HEK293T (cell line): ENCODE measurements around the gene KCNG2.

Source experiments
- CTCF ChIA-PET: fragments of 350-600 bp; formaldehyde crosslinking; extraction: SDS; loops from one replicate; lab custom pipeline; 2021; ENCODE audit warnings: antibody characterized with exemption, inconsistent platforms; lab: Yijun Ruan, JAX
- POLR2A ChIA-PET: fragments of 350-600 bp; formaldehyde crosslinking; extraction: SDS; loops from one replicate; lab custom pipeline; 2020; ENCODE audit warnings: antibody characterized with exemption, inconsistent platforms; lab: Yijun Ruan, JAX
- DNase-seq: peaks from one replicate; pipeline ENCODE4 v3.0.0; 2012; ENCODE audit warnings: mixed read lengths; ENCODE audit errors: extremely low spot score
- ARNT ChIP-seq: fragments of 450-650 bp; IDR thresholded peaks from 2 replicates; pipeline ENCODE4 v1.6.1; 2017; ENCODE audit warnings: mild to moderate bottlenecking
- BHLHE40 ChIP-seq: fragments of 450-650 bp; IDR thresholded peaks from 2 replicates; pipeline ENCODE4 v1.6.1; 2016; ENCODE audit warnings: mild to moderate bottlenecking, moderate library complexity, borderline replicate concordance
- CTBP1 ChIP-seq: fragments of 450-650 bp; IDR thresholded peaks from 2 replicates; pipeline ENCODE4 v1.6.1; 2016; ENCODE audit warnings: borderline replicate concordance
- ELF4 ChIP-seq: fragments of 450-650 bp; IDR thresholded peaks from 2 replicates; pipeline ENCODE4 v1.6.1; 2017; ENCODE audit warnings: antibody characterized with exemption
- FOXA1 ChIP-seq: fragments of 450-650 bp; IDR thresholded peaks from 2 replicates; pipeline ENCODE4 v1.6.1; 2016; ENCODE audit warnings: mild to moderate bottlenecking
- FOXK2 ChIP-seq: fragments of 450-650 bp; IDR thresholded peaks from 2 replicates; pipeline ENCODE4 v1.6.1; 2016; ENCODE audit warnings: mild to moderate bottlenecking
- FOXM1 ChIP-seq: fragments of 450-650 bp; IDR thresholded peaks from 2 replicates; pipeline ENCODE4 v1.6.1; 2017; ENCODE audit warnings: mild to moderate bottlenecking, borderline replicate concordance
- HDGF ChIP-seq: fragments of 450-650 bp; IDR thresholded peaks from 2 replicates; pipeline ENCODE4 v1.6.1; 2017; ENCODE audit warnings: antibody characterized with exemption, borderline replicate concordance
- L3MBTL2 ChIP-seq: fragments of 450-650 bp; conservative IDR thresholded peaks from 2 replicates; pipeline ENCODE4 v1.6.1; 2016; ENCODE audit warnings: mild to moderate bottlenecking
- LEF1 ChIP-seq: fragments of 450-650 bp; IDR thresholded peaks from 2 replicates; pipeline ENCODE4 v1.6.1; 2017; ENCODE audit warnings: mild to moderate bottlenecking, borderline replicate concordance
- NFRKB ChIP-seq: fragments of 450-650 bp; IDR thresholded peaks from 2 replicates; pipeline ENCODE4 v1.6.1; 2016; ENCODE audit warnings: mild to moderate bottlenecking, moderate library complexity
- PKNOX1 ChIP-seq: fragments of 450-650 bp; IDR thresholded peaks from 2 replicates; pipeline ENCODE4 v1.6.1; 2016
- SP1 ChIP-seq: fragments of 450-650 bp; IDR thresholded peaks from 2 replicates; pipeline ENCODE4 v1.6.1; 2017
- SUZ12 ChIP-seq: fragments of 450-650 bp; IDR thresholded peaks from 2 replicates; pipeline ENCODE4 v1.6.1; 2016; ENCODE audit warnings: mild to moderate bottlenecking
- TARDBP ChIP-seq: fragments of 450-650 bp; IDR thresholded peaks from 2 replicates; pipeline ENCODE4 v1.6.1; 2016
- ZNF384 ChIP-seq: fragments of 450-650 bp; IDR thresholded peaks from 2 replicates; pipeline ENCODE4 v1.6.1; 2016

KCNG2 gene

GRCh38 chr18:79934311-79935097, 136.8 kb downstream of the KCNG2 start:
- CTCF ChIA-PET: no interaction called here
- TF ChIP-seq FOXA1: no peak
- no peak for TF ChIP-seq CTBP1
- TF ChIP-seq ARNT: no peak
- no peak for TF ChIP-seq HDGF
- no peak for TF ChIP-seq PKNOX1
- TF ChIP-seq SUZ12: no peak
- TF ChIP-seq ELF4: no peak
- no peak for TF ChIP-seq ZNF384
- no peak for TF ChIP-seq BHLHE40
- no peak for TF ChIP-seq FOXM1
- no peak for TF ChIP-seq NFRKB
- no peak for TF ChIP-seq LEF1
- TF ChIP-seq FOXK2: no peak
- no peak for TF ChIP-seq SP1
- no peak for TF ChIP-seq TARDBP
- no peak for TF ChIP-seq L3MBTL2
- no peak for DNase-seq
- POLR2A ChIA-PET: no interaction called here

GRCh38 chr18:79935098-79935480, 137.4 kb downstream of the KCNG2 start:
- POLR2A ChIA-PET: no interaction called here

GRCh38 chr18:79935499-79935898, 137.8 kb downstream of the KCNG2 start:
- POLR2A ChIA-PET: no interaction called here
- TF ChIP-seq BHLHE40: no peak
- TF ChIP-seq CTBP1: no peak
- TF ChIP-seq PKNOX1: no peak
- TF ChIP-seq ARNT: no peak
- no peak for TF ChIP-seq SUZ12
- no peak for TF ChIP-seq NFRKB
- TF ChIP-seq FOXA1: no peak
- TF ChIP-seq LEF1: no peak
- TF ChIP-seq SP1: no peak
- TF ChIP-seq TARDBP: no peak
- no peak for TF ChIP-seq FOXK2
- TF ChIP-seq L3MBTL2: no peak
- no peak for TF ChIP-seq FOXM1
- DNase-seq: no peak
- CTCF ChIA-PET: no interaction called here

More at GRCh38 chr18:79935098-79935480, 137.4 kb downstream of the KCNG2 start:
- TF ChIP-seq ELF4 (no peak), FOXA1 (no peak), L3MBTL2 (no peak), BHLHE40 (no peak), PKNOX1 (no peak), SP1 (no peak), HDGF (no peak), NFRKB (no peak), FOXK2 (no peak), FOXM1 (no peak), SUZ12 (no peak), CTBP1 (no peak), ARNT (no peak), LEF1 (no peak), ZNF384 (no peak), TARDBP (no peak)
- CTCF ChIA-PET: no interaction called here
- no peak for DNase-seq

GRCh38 chr18:79935925-79936324, 138.2 kb downstream of the KCNG2 start:
- POLR2A ChIA-PET: no interaction called here
- CTCF ChIA-PET: no interaction called here
- no peak for DNase-seq
- TF ChIP-seq FOXM1 (no peak), ELF4 (no peak), CTBP1 (no peak), HDGF (no peak), FOXK2 (no peak), BHLHE40 (no peak), TARDBP (no peak), LEF1 (no peak), ZNF384 (no peak), NFRKB (no peak), SP1 (no peak), PKNOX1 (no peak)

- TF ChIP-seq FOXM1 (no peak), SUZ12 (no peak), NFRKB (no peak), PKNOX1 (no peak), BHLHE40 (no peak), L3MBTL2 (no peak), LEF1 (no peak), ELF4 (no peak), TARDBP (no peak), ARNT (no peak)
- CTCF ChIA-PET: no interaction called here
- POLR2A ChIA-PET: no interaction called here
- no peak for DNase-seq
Observed at GRCh38 chr18:79936641-79937040, 138.9 kb downstream of the KCNG2 start.
